Colonic mucosa (tissue), 4 donors: ENCODE measurements around the gene MSLN. TPM values are rescaled to one million over a fixed set of nuclear protein-coding genes. Genes with fewer than 3 reads are reported as not detected.

Experiments used
- DNase-seq: peaks from one replicate; pipeline ENCODE4 v3.0.0-alpha.2; 2020
- H3K27ac ChIP-seq: fragments of 200-600 bp; one replicate; pipeline ENCODE4 v1.8.0; 2021
- H3K27me3 ChIP-seq: fragments of 200-600 bp; one replicate; pipeline ENCODE4 v1.8.0; 2021
- H3K36me3 ChIP-seq: fragments of 200-600 bp; one replicate; pipeline ENCODE4 v1.8.0; 2021
- H3K4me1 ChIP-seq: fragments of 200-600 bp; one replicate; pipeline ENCODE4 v1.8.0; 2021; ENCODE audit warnings: mild to moderate bottlenecking
- H3K4me3 ChIP-seq: fragments of 200-600 bp; one replicate; pipeline ENCODE4 v1.8.0; 2021
- H3K9ac ChIP-seq, 2 donors: one replicate each; pipeline ENCODE4 v1.7.0; 2013; ENCODE audit warnings: control low read depth in 2 of 2, low read depth in 2 of 2, low read length in 2 of 2
- H3K9me3 ChIP-seq: fragments of 200-600 bp; one replicate; pipeline ENCODE4 v1.8.0; 2021
- intact Hi-C: fragments of 100-400 bp; cut with DNase I; formaldehyde crosslinking; loops from one replicate; pipeline ENCODE4 v1.14.1; 2022
- total RNA-seq, 2 donors: library from RNA; stranded (reverse); fragmentation: NEBNext Ultra II Directional in 1 of 2; extraction: Animal tissue kit (Norgen Biotek cat#: 25700) in 1 of 2; gene quantifications; one replicate each; pipeline ENCODE4 v1.2.1, GENCODE V29; 2021
- TF ChIP-seq, protein P1 (sequence below): fragments of 200-600 bp; IDR thresholded peaks from one replicate; pipeline ENCODE4 v1.8.0; 2022; ENCODE audit warnings: antibody characterized with exemption, mild to moderate bottlenecking
- donor health status: healthy.
- donor health status: DM: no; HTN: no; CAD: no.
- donor health status: DM: no; HTN: no; CAD: no.

The MSLN gene
- total RNA-seq, 2 donors from 2014 or later: 1.4 to 1.8 TPM

DNA sequence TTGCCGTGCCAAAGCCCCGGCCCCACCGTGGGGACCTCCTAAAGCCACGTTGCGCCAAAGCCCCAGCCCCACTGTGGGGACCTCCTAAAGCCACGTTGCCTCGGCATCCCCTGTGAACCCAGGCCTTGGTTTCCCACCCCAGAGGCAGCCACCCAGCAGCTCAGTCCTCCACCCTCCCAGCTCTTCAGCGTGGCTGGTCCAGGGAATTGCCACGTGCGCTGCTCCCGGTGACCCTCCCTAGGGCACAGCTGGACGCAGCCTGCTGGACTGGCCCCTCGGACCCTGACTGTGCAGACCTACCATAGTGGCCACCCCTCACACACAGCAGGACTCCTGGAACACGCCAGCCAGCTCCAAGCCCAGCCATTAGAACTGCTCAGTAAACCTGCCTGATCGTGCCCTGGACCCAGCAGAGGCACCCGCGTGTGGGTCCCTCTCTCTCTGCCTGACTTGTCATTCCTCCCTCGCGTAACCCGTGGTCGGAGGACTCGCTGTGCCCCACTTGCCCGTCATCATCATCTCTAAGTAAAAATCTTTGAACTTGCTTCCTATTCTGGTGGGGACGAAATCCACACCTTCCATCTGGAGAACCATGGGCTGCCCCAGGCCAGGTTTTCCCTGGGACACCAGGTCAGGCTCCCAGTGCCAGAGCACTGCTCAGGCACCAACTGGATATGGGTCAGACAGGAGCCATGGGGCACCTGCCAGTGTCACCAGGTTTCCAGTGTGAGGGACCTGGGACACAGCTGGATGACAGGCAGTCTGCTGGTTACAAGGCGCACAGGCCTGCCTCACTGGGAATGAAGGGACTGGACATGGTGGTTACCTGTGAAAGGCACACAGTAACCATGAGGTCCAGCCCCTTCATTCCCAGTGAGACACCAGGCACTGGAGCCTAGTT lies 25.3 kb upstream of the MSLN start:
- Histone ChIP-seq H3K9me3 (no peaks in the 10 kb centered on the region), H3K4me3 (no peak overlapping the region), H3K9ac (no peak overlapping the region), H3K27me3 (no peaks in the 10 kb centered on the region), H3K4me1 (peaks cover 6% of the 10 kb centered on the region), H3K36me3 (peaks cover 8% of the 10 kb centered on the region), H3K27ac (no peak overlapping the region)
- no peak for DNase-seq
- intact Hi-C loops: no loop called here
- TF ChIP-seq, protein P1, sequence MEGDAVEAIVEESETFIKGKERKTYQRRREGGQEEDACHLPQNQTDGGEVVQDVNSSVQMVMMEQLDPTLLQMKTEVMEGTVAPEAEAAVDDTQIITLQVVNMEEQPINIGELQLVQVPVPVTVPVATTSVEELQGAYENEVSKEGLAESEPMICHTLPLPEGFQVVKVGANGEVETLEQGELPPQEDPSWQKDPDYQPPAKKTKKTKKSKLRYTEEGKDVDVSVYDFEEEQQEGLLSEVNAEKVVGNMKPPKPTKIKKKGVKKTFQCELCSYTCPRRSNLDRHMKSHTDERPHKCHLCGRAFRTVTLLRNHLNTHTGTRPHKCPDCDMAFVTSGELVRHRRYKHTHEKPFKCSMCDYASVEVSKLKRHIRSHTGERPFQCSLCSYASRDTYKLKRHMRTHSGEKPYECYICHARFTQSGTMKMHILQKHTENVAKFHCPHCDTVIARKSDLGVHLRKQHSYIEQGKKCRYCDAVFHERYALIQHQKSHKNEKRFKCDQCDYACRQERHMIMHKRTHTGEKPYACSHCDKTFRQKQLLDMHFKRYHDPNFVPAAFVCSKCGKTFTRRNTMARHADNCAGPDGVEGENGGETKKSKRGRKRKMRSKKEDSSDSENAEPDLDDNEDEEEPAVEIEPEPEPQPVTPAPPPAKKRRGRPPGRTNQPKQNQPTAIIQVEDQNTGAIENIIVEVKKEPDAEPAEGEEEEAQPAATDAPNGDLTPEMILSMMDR: no peak

DNA sequence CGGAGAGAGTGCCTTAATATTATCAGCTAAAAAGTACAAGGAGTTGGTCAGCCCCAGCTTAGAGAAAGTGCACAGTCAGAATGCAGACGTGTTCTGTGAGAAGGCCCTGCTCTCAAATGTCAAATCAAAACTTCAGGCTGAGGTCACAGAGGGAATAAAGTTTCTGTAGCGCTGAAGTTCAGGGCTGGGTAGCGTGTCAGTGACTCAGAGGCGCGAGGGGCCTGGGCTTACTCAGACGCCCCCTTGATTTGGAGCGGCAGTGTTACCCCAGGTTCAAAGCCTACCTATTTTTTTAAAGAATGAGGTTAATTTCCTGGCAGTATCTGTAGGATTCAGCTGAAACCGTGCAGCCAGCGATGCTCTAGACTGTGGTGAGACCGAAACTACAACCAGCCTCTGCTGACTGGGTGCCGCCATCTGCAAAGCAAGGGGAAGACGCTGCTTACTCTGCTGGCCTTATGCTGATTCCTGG lies 24.5 kb upstream of the MSLN start:
- H3K27ac ChIP-seq: no peak overlapping the region
- H3K9ac ChIP-seq: no peak overlapping the region
- TF ChIP-seq, protein P1: no peak
- intact Hi-C loops: no loop called here
- peaks cover 8% of the 10 kb centered on the region for H3K36me3 ChIP-seq
- peaks cover 6% of the 10 kb centered on the region for H3K4me1 ChIP-seq
- no peak overlapping the region for H3K4me3 ChIP-seq
- DNase-seq: no peak
- H3K27me3 ChIP-seq: no peaks in the 10 kb centered on the region
- H3K9me3 ChIP-seq: no peaks in the 10 kb centered on the region

DNA sequence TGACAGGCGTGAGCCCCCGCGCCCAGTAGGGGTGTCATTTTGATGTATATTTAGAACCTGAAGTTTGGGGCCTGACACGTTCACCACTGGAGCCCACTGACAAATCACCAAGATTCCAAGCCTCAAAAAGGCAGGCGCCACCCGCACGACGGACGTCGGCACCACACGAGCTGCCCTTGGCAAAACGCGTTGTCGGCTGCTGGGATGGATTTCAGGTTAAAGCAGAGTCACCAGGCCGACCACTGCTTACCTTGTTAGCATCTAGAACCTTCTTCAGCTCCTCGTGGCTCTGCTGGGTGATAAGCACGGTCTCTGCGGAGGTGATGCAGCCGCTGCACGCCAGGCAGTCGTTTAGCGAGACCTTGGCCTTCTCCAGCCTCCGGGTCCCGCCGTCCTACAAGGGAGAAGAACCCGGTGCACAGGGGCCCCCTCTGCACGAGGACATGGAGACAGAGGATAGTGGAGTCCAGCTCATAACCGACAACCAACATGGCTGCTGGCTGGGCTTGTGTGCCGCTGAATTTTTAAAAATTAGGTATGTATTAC lies 23.5 kb upstream of the MSLN start:
- no peak overlapping the region for H3K27ac ChIP-seq
- intact Hi-C loops: no loop called here
- peaks cover 6% of the 10 kb centered on the region for H3K4me1 ChIP-seq
- H3K9me3 ChIP-seq: no peaks in the 10 kb centered on the region
- no peak overlapping the region for H3K4me3 ChIP-seq
- no peaks in the 10 kb centered on the region for H3K27me3 ChIP-seq
- TF ChIP-seq, protein P1: no peak
- no peak overlapping the region for H3K9ac ChIP-seq
- DNase-seq: no peak
- H3K36me3 ChIP-seq: peaks cover 8% of the 10 kb centered on the region

DNA sequence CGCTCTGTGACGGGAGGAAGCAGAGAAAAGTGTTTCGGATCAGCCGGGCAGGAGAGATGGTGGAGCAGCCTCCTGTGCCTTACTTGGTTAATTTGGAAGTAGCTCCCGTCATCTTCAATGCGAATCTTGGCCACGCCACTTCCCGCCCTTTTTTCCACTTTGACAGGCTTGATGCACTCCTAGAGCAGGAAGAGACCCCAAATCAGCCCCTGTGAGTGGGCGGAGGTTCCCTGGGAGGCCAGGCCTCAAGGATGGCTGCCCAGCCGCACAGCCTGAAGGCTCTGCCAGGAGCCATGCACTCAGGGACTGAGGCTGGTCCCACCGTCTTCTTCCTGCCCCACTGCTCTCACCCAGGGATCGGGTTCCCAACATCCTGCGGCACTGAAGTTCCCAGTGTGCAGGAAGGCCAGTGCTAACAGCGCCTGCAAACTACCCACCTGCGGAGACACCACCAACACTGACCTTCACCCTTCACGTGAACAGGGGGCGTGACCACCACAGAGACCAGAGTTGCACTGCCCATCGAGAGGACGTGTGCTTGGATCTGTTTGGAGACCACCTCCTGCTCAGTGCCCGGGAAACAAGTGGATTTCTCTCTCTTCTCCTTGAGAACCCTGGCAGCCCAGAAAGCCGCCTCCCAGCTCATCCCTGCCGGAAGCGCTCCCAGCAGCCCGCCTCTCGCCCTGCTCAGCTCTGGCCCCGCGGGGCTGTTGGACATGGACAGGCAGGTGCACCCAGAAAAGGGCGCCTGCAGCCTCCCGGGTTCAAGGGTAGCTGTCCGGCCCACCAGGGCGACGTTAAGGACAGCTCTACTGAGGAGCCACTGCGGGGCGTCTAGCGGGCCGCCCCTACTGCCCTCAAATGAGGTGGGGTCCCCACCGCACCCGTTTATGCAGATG lies 20.7 kb upstream of the MSLN start:
- TF ChIP-seq, protein P1: no peak
- peaks cover 6% of the 10 kb centered on the region for H3K4me1 ChIP-seq
- H3K9me3 ChIP-seq: no peaks in the 10 kb centered on the region
- peak overlapping the region; percentile 60 for H3K27ac ChIP-seq
- H3K27me3 ChIP-seq: no peaks in the 10 kb centered on the region
- H3K9ac ChIP-seq: peak overlapping the region; percentile 84 to 95
- peak; percentile 56 for DNase-seq
- H3K36me3 ChIP-seq: no peaks in the 10 kb centered on the region
- peak overlapping the region; percentile 83 for H3K4me3 ChIP-seq
- intact Hi-C loops: no loop called here

DNA sequence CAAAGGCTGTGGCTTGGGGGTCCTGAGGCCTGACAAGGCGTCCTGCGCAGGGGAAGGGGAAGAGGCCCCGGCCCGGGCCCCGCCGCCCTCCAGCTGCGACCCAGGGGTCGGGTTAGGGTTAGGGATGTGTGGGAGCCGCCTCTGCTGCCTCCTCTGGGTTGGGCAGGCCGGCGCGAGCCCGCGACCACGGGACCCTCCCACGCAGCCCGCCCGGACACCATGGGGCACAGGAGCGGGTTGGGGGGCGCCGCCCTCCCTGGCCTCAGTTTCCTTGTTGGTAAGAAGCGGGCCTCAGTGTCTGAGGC lies 20.1 kb upstream of the MSLN start:
- intact Hi-C loops: no loop called here
- H3K27ac ChIP-seq: peak overlapping the region; percentile 60
- H3K4me1 ChIP-seq: peaks cover 6% of the 10 kb centered on the region
- no peaks in the 10 kb centered on the region for H3K27me3 ChIP-seq
- peak overlapping the region; percentile 84 to 95 for H3K9ac ChIP-seq
- peak overlapping the region; percentile 83 for H3K4me3 ChIP-seq
- H3K9me3 ChIP-seq: no peaks in the 10 kb centered on the region
- no peaks in the 10 kb centered on the region for H3K36me3 ChIP-seq
- DNase-seq: no peak
- TF ChIP-seq, protein P1: no peak
